ENCODE data around the gene LAD1.

- TF ChIP-seq EZH2 (IDR thresholded peaks at IDR 0.05) (no peak), FOXP2 (optimal IDR thresholded peaks at IDR 0.05; ENCODE audit: control extremely low read depth, extremely low read length, insufficient read depth) (no peak), POLR2AphosphoS5 (IDR thresholded peaks at IDR 0.05; ENCODE audit: borderline replicate concordance, low read depth, low read length) (no peak)
These were observed 50.9 kb downstream of the LAD1 start for GRCh38 chr1:201348211-201348566.
